HFF-Myc (cell line): ENCODE data around the gene CABP4.

Experiments
- DNase-seq: peaks from one replicate; pipeline ENCODE4 v3.0.0-alpha.2; 2011; ENCODE audit warnings: low read depth; ENCODE audit errors: extremely low read depth
- H3K4me3 ChIP-seq: replicated peaks from 2 replicates; pipeline ENCODE4 v1.5.1; 2011; ENCODE audit warnings: low read depth, mild to moderate bottlenecking, control low read depth, low read length
- TF ChIP-seq, protein P1 (sequence below): IDR thresholded peaks from 2 replicates; pipeline ENCODE4 v1.5.1; 2012; ENCODE audit warnings: mild to moderate bottlenecking, low read depth, low read length, control low read depth; ENCODE audit errors: missing control alignments

The CABP4 gene

GRCh38 chr11:67493548-67494370 is 38.6 kb downstream of the CABP4 start:
- no peak overlapping the region for H3K4me3 ChIP-seq
- TF ChIP-seq, protein P1, sequence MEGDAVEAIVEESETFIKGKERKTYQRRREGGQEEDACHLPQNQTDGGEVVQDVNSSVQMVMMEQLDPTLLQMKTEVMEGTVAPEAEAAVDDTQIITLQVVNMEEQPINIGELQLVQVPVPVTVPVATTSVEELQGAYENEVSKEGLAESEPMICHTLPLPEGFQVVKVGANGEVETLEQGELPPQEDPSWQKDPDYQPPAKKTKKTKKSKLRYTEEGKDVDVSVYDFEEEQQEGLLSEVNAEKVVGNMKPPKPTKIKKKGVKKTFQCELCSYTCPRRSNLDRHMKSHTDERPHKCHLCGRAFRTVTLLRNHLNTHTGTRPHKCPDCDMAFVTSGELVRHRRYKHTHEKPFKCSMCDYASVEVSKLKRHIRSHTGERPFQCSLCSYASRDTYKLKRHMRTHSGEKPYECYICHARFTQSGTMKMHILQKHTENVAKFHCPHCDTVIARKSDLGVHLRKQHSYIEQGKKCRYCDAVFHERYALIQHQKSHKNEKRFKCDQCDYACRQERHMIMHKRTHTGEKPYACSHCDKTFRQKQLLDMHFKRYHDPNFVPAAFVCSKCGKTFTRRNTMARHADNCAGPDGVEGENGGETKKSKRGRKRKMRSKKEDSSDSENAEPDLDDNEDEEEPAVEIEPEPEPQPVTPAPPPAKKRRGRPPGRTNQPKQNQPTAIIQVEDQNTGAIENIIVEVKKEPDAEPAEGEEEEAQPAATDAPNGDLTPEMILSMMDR, result no peak
- no peak for DNase-seq

- DNase-seq, result no peak
- TF ChIP-seq, protein P1, result no peak
Observed at GRCh38 chr11:67494371-67495233, 39.4 kb downstream of the CABP4 start.

GRCh38 chr11:67495234-67496005 is 40.3 kb downstream of the CABP4 start:
- no peak for DNase-seq
- TF ChIP-seq, protein P1, result no peak
- no peak overlapping the region for H3K4me3 ChIP-seq

More at GRCh38 chr11:67494371-67495233, 39.4 kb downstream of the CABP4 start:
- H3K4me3 ChIP-seq, result no peak overlapping the region

DNA sequence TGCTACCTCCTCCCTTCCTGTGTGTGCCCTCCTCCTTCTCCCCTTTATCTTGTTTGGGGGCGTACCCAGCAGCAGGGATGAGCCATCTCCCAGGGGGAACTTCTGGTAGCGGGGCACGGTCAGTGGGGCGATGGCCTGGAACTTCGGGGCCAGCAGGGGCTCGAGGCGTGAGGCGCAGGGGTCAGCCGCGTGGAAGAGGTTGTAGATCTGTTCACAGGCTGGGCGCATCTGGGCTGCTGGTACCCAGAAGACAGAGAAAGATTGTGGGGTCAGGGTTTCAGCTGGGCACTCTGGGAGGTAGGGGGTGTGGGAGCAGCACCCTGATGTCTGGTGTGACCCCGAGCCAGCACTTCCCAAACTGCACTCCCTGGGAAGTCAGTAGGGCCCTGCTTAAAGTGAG is 41.0 kb downstream of the CABP4 start:
- DNase-seq, result no peak
- TF ChIP-seq, protein P1, result no peak
- no peak overlapping the region for H3K4me3 ChIP-seq

DNA sequence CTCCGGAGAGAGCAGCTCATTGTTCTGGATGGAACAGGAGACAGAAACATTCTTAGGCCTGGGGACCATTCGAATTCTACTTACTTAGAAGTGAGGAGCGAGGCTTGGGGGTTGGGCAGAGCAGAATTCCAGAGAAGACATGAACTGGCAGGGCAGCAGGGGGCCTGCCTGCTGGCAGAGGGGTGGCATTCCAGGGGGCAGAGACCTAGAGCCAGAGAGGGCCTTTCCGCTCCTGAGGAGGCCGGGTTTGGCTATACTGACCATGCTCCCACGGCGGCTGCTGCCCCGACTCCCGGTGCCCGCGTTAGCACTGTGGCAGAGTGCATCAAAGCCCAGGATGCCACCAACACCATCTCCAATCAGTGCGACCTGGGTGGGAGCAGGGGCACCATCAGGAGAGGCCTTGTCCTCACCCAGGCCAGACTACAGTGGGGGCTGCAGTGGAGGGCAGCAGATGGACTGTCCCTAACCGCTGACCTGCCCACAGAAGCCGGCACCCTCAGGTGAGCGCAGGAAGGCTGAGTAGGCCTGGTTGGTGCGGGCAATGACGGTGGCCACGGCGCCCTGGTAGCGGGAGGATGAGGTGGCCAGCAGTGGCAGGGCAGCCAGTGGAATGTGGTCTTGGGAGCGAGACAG is 42.6 kb downstream of the CABP4 start:
- DNase-seq, result no peak
- H3K4me3 ChIP-seq, result no peak overlapping the region
- TF ChIP-seq, protein P1, result no peak

DNA sequence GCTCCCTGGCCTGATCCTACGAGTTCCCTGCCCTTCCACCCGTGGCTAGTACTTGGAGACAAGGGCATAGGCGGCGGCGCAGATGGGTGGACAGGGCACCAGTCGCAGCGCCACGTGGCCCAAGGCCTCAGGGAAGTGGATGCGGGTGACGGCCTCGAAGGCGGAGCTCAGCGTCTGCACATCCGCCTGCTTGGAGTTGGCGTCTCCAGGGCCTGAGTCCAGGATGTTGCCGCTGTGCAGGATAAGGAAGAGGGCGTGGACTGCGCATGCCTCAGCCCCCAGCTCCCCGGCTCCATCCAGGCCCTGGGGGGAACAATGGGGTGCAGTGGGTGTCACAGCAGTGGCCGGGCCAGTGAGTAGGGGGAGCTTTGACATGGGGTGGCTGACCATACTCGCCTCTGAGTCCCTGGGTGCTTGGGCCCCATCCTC is 43.4 kb downstream of the CABP4 start:
- no peak for DNase-seq
- TF ChIP-seq, protein P1, result no peak

More for the DNA sequence above, 43.4 kb downstream of the CABP4 start:
- no peak overlapping the region for H3K4me3 ChIP-seq
